HG02759 (cell line): ENCODE measurements around the gene SRPX2.

Experiments
- ATAC-seq: cut with Tn5 transposase; IDR thresholded peaks from one replicate; pipeline ENCODE4 v1.9.1; 2021; ENCODE audit warnings: mild to moderate bottlenecking, moderate library complexity; ENCODE audit not compliant: unreplicated experiment

SRPX2 gene

GRCh38 chrX:100643956-100644860 is at the start of gene SRPX2:
Gene SRPX2, plus strand, starts transcription at chrX:100644199. Its CDS starts 2,124 bp downstream, at chrX:100646323.
- ATAC-seq: peak; percentile 73

DNA sequence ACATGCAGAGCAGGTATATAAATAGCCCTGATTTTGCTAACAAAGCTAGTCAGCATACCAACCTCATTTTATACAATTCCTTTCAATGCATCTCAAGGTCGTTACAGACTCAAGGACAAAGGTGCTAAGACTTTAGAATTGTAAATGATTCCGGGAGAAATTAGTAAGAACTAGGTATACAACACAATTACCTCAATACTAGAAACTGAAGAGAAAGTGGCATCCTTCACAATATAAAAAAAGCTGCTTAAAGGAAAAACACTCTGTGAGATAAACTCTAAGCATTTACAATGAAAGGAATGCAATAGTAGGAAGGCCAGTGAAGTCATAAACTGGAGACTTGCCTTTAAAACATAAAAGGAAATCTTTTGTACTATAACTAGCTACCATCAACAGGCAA is 47.4 kb upstream of the SRPX2 start:
- no peak for ATAC-seq

- ATAC-seq: no peak
Measured at GRCh38 chrX:100599456-100599855, 44.5 kb upstream of the SRPX2 start.

GRCh38 chrX:100600340-100600739 is 43.7 kb upstream of the SRPX2 start:
- peak; percentile 9 for ATAC-seq

DNA sequence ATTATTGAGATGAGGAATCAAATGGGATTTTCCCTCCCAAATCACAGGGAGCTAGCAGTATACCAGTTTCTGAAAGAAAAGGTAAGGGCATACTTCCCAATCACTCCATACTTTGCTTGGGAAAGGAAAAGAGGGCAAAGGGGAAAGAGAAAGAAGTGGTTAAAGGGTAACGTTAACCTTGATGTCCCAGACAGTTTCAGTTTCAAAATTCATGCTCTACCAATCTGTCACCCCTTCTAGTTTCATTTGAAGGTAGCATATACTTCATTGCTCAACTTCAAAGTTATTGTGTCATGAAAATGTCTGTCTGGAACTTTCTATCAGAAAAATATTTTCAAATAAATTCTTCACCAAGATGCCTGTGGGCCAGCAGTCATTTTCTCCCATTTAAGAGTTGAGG is 43.2 kb upstream of the SRPX2 start:
- peak; percentile 71 for ATAC-seq

- no peak for ATAC-seq
Measured at GRCh38 chrX:100606753-100607152, 37.2 kb upstream of the SRPX2 start.

GRCh38 chrX:100609591-100609990 is 34.4 kb upstream of the SRPX2 start:
- ATAC-seq: no peak

- no peak for ATAC-seq
Measured at GRCh38 chrX:100611951-100612350, 32.0 kb upstream of the SRPX2 start.

GRCh38 chrX:100615005-100615404 is 29.0 kb upstream of the SRPX2 start:
- peak; percentile 100 for ATAC-seq

GRCh38 chrX:100623001-100623400 is 21.0 kb upstream of the SRPX2 start:
- ATAC-seq: no peak

DNA sequence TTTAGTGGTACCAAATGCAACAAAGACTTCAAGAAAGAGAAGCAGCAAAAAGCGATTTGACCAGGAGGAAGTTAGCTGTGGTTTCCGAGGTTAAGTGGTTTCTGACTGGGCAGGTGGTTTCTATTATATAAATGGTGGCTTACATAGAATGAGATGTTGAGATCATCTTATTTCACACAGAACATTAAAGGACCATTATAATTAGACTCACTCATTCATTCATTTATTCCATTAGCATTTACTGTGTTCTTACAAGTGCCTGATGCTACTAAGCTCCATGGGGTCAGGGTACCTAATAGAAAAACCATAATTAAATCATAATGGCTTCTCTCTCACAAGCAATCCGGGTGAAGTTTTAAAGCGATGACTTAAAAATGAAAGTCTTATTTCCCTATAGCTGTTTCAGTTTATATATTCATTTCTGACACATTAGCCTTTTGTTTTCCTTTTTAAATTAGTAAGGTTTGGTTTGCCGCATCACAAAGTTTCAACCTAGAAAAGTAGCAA is 18.0 kb upstream of the SRPX2 start:
- ATAC-seq: peak; percentile 95

DNA sequence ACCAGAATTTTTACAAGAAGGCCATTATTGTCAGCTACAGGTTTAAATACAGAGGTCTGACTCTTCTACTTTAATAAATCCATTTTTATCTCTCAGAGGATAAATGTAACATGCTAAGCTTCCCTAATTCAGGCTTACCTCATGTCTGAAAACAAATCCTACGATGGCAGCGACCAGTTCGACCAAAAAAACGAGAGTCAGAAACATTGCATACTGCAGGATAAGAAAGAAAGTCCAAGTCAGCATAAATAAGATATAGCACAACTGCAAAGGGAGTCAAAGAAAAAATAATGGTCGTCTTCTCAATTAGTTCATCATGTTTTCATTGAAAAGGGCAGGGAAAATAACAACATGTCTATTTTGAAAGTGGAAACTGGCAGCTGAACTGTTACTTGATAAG is 9.0 kb upstream of the SRPX2 start:
- no peak for ATAC-seq

DNA sequence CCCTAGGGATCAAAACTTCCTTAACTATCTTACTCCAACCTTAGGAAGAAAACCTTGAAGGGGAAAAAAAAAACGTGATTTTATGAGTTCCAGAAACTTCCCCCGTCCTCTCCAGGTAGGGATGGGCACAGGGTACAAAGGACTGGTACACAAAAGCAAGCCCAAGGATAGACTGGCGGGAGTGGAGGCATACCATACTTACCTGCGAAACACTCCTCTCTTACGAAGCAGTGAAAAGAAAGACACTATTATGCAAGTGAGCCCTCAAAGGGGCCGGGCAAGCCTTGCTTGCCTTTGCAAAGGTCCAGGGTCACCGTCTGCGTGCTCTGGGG is 8.0 kb upstream of the SRPX2 start:
- no peak for ATAC-seq

GRCh38 chrX:100636321-100636991 is 7.5 kb upstream of the SRPX2 start, which contains the start of gene TSPAN6:
Gene TSPAN6, minus strand, starts transcription at chrX:100636806. Its CDS starts 112 bp downstream, at chrX:100636694.
- ATAC-seq: no peak

- no peak for ATAC-seq
Measured at GRCh38 chrX:100642290-100642689, 1.7 kb upstream of the SRPX2 start.

GRCh38 chrX:100643212-100643611 is 787 bp upstream of the SRPX2 start:
- ATAC-seq: no peak

DNA sequence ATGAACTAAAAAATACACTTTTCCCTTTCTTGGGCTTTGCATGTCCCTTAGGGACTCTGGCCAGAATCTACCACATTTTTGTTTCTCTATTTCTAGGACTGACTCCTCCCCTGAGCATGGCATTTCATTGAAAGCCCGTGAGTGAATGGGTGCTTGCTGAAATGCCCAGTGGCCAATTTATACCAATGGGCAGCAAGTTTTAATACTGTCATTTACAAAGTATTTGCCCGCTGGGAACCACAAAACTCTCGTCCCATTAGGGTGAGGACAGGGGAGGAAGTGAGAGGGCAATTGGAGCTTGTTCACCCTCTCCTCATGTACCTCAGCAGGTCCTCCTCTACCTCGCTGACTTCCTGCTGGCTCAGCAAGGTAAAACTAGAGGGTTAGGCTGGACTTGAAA is 1.1 kb downstream of the SRPX2 start:
- no peak for ATAC-seq

- ATAC-seq: no peak
Measured at GRCh38 chrX:100647095-100647494, 3.1 kb downstream of the SRPX2 start.

GRCh38 chrX:100647739-100648138 is 3.7 kb downstream of the SRPX2 start:
- ATAC-seq: no peak

DNA sequence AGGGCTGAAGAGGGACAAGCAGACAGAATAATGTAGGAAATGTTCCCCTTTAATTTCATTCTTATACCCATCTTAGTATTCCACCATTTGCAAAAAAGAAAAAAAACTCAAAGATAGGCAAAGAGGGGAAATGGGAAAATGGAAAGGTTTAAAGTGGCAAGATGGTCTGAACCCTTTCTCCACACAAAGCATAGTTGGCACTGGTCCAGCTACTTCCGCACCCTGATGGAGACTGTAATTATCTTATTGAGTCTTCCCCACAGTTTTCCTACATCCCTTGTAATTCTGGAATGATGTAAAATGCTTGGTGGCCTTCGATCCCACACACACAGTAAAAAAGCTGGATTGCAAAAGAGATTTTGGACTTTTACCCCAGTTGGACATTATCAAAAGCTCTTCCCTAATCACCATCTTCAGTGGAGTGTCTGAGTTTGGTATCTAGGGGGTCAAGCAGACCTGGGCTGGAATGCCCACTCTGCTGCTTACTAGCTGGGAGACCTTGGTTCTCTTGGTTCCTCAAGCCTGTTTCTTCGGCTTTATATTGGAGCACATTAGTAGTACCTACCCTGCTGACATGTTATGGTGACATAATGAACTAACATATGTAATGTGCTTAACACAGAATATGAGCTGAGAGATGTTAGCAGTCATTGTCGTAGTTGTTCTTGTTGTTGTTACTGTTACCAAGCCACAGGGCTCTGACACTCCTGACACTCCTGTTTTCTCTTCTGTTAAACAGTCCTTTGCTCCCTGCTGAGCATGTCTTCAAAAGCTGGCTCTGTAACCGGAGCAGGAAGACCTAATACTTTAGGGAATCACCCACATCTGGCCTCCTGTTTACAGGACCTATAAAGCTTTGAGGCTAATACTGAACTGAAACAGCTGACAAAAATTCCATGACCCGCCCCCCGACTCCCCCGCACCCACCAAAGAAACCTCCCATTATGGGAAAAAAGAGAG is 4.7 kb downstream of the SRPX2 start:
- ATAC-seq: no peak
